ENCODE data around the gene NFYB.

DNA sequence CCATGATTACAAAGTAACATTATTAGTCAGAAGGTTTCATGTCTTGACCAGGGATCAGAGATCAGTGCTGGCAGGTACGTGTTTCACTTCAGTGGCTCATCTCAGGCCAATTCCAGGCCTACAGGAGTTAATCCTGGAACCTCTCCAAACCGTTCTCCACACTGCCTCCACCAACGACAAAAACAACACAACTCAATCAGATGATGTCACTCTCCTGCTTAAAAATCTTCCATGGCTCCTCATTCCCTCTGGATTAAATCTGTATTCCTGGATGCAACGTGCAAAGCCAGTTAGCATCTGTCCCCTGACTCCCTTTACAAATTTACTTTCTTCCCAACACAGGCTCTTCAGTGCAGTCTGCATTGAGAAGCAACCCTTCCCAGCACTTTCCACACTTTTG is 43.3 kb upstream of the NFYB start:
- TF ChIP-seq, protein P1, sequence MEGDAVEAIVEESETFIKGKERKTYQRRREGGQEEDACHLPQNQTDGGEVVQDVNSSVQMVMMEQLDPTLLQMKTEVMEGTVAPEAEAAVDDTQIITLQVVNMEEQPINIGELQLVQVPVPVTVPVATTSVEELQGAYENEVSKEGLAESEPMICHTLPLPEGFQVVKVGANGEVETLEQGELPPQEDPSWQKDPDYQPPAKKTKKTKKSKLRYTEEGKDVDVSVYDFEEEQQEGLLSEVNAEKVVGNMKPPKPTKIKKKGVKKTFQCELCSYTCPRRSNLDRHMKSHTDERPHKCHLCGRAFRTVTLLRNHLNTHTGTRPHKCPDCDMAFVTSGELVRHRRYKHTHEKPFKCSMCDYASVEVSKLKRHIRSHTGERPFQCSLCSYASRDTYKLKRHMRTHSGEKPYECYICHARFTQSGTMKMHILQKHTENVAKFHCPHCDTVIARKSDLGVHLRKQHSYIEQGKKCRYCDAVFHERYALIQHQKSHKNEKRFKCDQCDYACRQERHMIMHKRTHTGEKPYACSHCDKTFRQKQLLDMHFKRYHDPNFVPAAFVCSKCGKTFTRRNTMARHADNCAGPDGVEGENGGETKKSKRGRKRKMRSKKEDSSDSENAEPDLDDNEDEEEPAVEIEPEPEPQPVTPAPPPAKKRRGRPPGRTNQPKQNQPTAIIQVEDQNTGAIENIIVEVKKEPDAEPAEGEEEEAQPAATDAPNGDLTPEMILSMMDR (conservative IDR thresholded peaks at IDR 0.05; ENCODE audit: low read depth, low read length): no peak
- TF ChIP-seq EZH2 (IDR thresholded peaks at IDR 0.05; ENCODE audit: borderline replicate concordance, low read depth, low read length, poor library complexity, severe bottlenecking): no peak
